SKM-1 (cell line): ENCODE results near the gene NDOR1.

Experiments used
- DNase-seq: peaks from one replicate; lab custom pipeline; 2025; ENCODE audit not compliant: unreplicated experiment; lab: John Stamatoyannopoulos, UW

Gene NDOR1

DNA sequence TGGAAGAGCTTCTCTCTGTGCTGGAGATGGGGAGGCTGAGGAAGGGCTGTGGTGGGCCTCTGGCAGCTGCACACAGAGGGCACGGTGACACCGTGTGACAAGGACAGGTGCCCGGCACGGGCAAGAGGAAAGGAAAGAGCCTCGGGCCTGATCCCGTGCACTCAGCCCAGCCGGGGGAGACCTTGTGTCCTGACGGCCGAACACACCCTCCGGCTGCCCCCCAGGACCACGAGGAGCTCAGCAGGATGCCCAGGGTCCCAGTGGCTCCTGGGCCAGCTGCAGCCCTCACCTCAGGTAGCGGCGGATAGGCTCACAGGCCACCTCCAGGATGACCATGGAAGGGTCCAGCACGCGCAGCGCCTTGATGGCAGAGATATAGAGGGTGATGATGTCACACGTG is 22.7 kb upstream of the NDOR1 start:
- no peak for DNase-seq

DNA sequence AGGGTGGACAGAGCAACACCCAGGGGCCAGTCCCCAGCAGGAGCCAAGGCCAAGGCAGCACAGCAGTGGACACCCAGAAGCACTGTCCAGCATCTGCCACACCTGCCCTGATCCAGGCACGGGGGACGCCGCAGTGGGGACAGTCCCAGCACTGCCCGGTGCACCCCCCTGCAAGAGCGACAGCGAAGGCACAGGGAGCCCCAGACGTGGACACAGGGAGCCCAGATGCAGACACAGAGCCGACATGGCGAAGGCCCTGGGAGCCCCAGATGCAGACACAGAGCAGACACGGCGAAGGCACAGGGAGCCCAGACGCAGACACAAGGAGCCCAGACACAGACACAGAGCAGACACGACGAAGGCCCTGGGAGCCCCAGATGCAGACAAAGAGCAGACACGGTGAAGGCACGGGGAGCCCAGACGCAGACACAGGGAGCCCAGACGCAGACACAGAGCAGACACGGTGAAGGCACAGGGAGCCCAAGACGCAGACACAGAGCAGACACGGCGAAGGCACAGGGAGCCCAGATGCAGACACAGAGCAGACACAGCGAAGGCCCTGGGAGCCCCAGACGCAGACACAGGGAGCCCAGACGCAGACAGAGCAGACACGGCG is 21.4 kb upstream of the NDOR1 start:
- DNase-seq: no peak

DNA sequence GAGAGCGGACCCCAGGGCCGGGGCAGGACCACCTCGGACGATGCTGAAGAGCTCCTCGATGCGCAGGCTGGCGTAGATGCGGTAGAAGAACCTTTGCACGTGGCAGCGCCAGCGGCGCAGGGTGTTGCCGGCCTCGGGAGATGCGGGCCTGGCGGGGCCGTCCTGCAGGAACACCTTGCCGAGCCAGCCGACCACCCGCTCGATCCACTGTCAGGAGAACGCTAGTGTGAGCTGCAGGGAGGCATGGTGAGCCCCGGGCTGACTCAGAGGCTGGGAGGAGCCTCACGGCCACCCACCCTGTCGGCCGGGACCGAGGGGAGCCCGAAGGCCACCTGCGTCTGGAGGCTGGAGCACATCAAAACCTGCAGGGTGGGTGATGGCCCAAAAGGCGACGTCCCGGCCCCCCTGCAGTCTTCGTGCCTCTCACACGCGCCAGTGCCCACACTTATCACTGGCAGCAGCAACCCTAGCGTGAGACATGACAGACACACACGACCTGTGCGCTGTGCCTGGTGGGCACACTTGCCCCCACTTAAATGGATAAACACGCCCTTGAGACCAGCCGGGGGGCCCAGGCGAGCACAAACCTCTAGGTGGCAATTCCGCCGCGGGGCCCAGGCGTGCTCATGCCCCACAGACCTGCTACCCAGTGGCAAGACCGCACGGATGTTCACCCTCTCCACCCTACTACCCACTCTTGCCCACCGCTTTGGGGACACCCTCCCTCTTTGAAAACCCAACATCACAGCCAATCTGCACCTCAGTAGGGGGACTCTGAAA is 20.4 kb upstream of the NDOR1 start:
- DNase-seq: no peak

DNA sequence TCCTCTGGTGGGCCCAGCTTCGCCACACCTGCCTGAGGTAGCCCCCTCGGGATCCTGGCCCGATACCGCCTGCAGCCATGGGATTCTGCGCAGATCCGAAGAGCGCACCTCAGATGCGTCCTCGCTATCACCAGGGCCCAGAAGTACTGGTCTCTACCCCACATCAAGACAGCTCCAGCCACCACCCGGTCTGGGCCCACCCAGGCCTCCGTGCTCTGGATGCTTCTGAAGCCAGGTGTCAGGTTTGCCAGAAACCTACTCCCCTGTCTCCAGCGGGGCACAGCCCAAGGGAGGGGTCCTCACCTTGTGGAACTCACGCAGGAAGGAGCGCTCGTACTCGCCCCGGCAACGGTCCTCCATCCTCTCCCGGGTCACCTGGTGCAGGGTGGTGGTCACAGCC is 19.6 kb upstream of the NDOR1 start:
- DNase-seq: no peak

DNA sequence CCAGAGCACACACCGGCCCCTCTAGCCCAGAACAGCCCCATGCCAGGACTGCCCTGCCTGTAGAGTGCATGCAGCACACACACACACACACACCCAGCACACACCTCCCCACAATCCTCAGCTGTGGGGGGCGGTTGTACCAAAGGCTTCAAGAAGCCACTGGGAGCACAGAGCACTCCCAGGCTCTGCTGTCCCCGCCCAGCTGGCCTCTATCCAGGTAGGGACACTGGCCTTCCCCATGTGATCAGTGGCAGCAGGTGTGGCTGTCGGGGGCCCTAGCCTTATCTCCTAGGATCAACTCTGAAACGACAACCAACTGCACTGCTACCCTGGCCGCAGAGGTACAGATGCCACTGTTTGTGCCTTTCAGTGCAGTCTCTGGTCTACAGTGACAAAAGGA is 19.1 kb upstream of the NDOR1 start:
- no peak for DNase-seq

DNA sequence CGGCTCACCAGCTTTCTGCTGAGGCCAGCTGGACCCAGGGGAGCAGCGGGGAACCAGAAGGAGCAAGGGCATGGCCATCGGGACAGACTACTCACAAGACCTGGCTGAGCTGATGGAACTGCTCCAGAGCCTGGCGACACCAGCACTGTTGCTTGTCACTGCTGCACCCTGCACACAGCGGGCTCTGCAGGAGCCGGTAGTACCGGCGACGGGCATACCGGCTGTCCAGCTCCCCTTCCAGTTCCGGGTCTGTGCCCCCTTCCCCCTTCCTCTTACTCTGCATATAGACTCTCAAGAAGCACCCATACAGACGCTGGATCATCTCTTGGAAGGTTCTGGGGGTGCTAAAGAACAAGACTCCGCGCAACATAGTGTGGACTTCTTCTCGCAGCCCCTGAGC is 18.1 kb upstream of the NDOR1 start:
- DNase-seq: no peak

DNA sequence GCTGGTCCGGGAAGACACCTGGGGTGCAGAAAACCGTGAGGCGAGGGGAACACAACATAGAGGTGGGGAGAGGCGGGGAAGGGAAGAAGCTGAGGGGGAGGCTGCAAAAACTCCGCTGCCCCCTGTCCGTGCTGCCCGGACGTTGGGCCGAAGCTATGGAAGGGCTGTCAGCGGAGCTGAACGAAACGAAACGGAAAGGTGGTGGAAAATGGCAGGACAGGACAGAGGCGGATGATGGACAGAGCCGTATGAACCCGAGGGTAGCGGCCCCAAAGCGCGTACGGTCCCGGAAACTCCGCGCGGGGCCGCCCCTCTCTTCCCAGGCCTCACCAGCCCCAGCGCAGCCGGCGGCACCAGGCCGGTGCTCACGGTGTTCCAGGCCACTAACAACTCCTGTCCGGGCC is 17.4 kb upstream of the NDOR1 start:
- DNase-seq: no peak

DNA sequence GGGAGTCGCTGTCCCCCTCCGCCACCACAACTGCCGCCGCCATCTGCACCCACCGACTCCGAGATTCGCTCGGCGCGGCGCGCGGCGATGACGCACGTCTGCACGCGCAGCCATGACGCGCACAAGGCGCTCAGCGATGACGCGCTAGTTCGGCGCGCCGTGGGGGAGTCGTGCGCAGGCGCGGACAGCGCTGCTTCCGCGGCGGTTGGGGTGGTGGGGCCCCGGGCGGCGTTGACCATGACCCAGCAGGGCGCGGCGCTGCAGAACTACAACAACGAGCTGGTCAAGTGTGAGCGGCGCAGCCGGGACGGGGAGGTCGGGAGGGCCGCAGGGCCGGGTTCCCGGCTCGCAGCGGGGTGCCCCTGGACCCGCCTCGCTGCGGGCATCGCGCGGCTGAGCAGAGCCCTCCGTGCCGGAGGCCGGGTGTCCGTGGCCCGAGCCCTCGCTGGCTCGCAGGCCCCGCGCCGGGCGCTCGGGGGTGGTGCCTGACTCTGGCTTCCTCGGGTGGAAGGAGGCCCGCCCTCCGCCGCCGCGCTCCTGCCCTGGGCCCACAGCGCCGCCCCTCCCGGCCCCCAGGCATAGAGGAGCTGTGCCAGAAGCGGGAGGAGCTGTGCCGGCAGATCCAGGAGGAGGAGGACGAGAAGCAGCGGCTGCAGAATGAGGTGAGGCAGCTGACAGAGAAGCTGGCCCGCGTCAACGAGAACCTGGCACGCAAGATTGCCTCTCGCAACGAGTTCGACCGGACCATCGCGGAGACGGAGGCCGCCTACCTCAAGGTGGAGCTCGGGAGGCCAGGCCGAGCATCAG is 16.8 kb upstream of the NDOR1 start, which contains the start of the genes ANAPC2 and SSNA1:
TSS of gene ANAPC2 (minus strand) at position 71 of the 807 bp plus-strand sequence. CDS start at position 43, 28 bp downstream.
TSS of gene SSNA1 (plus strand) at position 187 of the 807 bp plus-strand sequence. CDS start at position 238, 51 bp downstream.
- DNase-seq: peak; percentile 87

DNA sequence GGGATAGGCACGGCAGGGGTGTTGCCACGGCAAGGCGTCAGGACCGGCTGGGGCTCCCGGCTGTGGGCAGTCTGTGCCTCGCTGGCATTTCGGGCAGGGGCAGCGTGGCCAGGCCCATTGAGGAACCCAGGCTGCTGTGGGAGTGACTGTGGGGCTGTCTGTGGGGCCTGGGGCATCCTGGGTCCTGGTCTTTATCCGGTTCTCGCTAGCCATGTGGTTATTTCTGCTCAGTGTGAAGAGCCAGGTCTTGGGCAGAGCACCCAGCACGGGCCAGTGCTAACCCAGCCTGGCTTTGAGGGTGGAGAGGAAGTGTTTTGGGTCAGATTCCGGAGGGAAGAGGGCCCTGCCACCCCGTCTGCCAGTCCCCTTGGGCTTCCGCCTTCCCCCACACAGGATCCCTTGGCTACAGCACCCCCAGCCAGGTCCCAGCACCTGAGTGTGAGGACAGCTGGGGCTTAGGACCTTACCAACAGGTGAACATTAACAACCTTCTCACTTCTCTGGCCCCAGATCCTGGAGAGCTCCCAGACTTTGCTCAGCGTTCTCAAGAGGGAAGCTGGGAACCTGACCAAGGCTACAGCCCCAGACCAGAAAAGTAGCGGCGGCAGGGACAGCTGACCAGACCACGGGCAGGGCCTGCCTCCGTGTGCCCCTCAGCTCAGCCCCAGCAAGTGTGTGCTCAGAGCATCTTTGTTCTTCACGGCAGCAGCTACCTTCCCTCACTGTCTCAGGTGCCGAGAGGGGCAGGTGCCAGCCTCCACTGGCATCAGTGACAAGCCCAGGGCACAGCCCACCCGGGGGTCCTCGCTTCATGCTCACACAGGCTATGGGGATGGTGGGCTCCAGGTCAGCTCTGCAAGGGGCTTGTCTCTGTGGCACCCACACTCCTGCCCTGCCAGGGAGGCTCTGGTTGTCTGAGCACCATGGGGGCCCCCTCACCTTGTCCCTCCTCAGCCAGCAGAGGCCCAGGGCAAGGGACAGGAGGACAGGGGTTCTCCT is 15.9 kb upstream of the NDOR1 start:
- DNase-seq: no peak

DNA sequence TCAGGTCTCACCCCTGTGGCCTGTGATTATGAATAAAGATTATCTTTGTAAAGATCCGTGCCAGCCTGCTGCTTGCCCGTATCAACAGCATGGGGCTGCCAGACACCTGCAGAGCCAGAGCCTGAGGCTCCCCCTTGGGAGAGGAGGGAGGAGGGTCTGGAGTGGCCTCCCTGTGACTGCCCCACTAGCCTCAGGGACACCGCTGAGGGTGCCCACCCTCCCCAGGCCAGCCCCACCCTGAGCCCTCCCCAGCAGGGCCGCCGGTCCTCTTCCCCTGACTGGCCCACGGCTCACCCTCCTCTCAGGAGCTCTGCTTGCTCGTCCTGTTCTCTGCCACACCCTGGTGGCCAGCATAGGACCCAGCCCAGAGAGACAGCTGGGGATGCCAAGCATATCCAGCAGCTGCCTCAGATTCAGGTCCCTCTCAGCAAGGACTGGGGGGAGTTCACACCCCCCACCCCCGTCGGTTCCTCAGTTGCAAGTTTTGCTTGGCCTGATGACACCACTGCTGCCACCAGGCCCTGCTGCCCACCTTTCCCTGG is 15.1 kb upstream of the NDOR1 start:
- DNase-seq: no peak

DNA sequence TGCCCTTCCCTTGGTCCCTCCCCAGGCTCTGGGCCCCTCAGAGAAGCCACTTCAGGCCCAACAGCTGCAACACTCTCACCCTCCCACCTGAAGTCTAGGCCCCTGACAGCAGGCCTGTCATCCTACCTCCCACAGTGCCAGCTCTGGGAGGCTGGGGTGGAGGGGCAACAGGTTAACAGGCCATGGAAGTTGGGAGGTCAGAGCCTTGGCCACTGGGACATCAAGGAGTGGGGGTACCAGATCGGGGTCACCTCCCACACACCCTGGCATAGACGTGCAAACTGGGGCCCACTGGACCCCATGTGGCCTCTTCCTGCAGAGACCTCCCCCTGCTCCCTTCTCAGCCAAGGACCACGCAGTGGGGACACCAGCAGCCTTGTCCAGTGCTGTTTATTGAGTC is 14.3 kb upstream of the NDOR1 start:
- DNase-seq: no peak

DNA sequence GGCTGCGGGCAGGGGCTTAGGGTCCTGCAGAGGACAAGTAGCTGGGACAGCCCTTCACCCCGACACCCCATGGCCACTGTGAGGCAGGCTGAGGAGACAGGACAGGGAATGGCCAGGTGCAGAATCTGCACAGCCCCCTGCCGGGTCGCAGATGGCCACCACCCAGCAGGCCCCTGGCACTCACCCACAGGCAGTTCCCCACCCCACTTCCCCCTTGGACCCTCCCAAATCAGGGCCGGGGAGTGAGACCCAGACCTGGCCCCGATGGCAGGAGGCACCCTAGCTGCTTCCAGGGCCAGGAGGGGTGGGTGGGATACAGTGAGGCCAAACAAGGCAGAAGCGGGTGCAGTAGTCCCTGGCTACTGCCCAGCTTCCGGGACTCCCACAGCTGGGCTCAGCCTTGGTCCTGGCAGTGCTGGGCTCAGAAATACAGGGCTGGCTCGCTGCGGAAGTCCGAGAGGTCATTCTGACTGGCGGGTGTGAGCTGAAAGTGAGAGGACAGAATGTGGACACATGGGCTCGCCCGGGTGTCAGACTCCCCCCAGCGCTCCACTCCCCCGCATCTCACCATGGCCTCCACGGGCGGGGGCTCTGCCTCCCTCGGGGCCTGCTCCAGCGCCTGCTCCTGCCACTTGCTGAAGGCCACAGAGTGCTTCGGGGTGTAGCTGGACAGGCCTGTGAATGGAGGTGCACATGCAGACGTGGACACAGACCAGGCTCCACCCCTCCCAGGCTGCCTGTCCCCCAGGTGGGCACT is 13.6 kb upstream of the NDOR1 start:
- no peak for DNase-seq

DNA sequence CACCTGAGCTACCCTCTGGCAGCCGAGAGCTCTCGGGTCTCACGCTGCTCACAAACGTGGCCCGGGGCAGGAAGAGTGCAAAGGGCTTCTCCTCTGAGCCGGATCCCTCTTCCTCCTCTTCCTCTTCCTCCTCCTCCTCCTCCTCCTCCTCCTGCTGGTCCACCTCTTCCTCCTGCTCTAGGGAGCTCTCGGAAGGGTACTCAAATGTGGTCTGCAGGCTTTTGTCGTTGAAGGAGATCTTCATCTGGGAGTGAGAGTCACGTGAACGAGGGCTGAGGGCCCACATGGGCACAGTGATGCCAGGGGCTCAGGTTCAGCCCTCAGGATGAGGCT is 13.1 kb upstream of the NDOR1 start:
- no peak for DNase-seq

DNA sequence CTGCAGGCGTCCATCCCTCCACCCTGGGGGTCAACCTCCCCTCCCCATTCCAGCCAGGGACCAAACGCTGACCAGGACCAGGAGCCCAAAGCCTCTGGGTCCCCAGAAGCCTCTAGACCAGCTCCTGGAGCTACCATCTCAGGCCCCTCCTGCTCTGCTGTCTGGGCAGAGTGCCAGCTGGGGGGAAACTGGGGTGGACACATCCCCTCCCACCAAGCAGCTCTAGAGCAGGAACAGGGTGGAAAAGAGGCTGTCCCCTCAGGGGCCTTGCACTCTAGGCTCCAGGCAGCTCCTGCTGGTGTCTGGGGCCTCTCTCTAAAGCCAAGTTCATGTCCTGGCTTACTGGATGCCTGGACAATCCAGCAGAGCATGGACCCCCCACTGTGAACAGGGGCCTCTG is 12.6 kb upstream of the NDOR1 start:
- DNase-seq: no peak

DNA sequence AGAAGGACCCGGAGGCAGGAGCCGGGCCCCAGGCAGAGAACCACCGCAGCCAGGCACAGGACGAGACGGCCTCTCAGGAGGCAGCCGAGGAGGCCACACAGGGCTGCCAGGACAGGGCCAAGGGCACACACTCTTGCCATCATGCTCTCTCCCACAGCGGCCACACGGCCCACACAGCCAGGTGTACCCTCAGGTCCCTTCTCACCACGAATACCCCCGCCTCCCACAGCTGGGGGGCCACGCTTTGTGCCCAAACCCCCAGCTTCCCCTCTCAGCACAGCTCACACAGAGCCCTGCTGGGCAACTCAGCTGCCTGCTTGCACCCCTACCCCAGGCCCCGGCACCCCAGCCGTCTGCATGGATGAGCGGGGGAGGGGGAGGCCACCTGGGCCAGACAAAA is 11.7 kb upstream of the NDOR1 start:
- DNase-seq: no peak

DNA sequence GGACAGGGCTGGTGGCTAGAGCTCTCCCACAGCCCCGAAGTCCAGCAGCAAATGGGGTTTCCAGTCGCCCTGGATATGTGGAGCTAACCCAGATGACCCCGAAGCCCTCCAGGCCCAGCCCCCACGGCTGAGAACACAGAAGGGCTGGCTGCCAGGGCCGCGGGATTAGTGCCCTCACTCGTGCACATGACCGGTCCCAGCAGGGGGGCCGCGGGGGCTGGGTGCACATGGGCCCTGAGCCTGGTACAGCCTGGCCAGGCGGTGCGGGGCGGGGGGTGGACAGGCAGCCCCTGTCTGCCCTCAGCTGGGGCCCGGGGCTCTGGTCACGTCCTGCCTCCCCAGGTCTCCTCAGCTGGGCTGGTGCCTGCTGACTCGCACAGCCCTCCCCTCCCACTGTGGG is 11.1 kb upstream of the NDOR1 start:
- no peak for DNase-seq

DNA sequence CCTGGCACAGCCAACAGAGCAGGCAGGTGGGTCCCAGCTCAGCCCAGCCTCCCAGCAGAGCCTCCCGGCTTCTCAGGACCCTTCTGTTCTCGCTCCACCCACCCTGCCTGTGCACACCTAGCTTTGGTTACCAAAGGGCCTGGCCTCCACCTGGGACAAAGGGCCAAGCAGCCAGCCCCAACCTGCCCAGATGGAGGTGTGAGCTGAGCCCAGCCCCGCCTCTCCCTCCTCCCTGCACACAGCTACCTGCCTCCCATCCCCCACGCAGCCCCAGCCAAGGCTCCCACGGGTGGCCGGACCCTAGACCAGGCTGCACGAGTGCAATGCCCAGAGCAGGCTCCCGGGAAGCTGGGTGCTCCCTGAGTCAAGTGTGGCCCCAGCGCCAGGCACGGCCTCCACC is 10.6 kb upstream of the NDOR1 start:
- DNase-seq: no peak

DNA sequence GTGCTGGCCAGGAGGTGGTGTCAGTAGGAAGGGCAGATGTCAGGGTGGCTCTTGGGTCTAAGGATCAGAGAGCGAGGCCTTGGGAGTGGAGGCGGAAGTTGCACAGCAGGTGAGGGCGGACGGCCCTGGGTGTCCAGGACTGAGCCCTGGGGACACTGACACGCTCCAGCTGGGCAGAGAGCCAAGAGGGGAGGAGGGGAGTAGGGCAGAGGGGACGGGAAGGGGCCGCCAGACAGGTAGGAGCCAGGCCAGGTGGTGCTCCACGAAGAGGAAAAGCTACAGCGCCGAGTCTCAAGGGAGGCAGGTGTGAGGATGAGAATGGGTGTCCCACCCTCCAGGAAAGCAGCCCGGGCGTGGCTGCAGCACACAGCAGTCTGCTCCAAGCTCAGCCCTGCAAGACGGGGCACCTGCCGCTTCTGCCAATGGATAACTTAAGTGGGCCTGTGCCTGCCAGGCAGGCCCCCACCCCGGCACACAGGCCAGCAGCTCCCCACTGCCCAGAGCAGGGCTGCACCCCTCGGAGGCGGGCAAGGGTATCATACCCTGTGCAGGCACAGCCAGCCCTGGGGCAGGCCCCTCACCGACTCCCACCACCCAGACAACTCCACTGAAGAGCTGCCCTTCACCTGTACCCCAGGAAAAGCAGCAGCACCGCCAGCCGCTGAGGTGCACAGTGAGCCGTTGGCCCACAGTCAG is 9.8 kb upstream of the NDOR1 start:
- DNase-seq: no peak
